GM21723 (cell line): Measurements from ENCODE around the gene CA12.
"Not testable (repeated sequence)": the region's sequence is repeated elsewhere in the genome, so short reads cannot be mapped to it uniquely, and the experiment has no call there.

Experiments used
- ATAC-seq: cut with Tn5 transposase; IDR thresholded peaks from one replicate; pipeline ENCODE4 v1.9.1; 2021; ENCODE audit warnings: mild to moderate bottlenecking, moderate library complexity; ENCODE audit not compliant: unreplicated experiment

Gene CA12

DNA sequence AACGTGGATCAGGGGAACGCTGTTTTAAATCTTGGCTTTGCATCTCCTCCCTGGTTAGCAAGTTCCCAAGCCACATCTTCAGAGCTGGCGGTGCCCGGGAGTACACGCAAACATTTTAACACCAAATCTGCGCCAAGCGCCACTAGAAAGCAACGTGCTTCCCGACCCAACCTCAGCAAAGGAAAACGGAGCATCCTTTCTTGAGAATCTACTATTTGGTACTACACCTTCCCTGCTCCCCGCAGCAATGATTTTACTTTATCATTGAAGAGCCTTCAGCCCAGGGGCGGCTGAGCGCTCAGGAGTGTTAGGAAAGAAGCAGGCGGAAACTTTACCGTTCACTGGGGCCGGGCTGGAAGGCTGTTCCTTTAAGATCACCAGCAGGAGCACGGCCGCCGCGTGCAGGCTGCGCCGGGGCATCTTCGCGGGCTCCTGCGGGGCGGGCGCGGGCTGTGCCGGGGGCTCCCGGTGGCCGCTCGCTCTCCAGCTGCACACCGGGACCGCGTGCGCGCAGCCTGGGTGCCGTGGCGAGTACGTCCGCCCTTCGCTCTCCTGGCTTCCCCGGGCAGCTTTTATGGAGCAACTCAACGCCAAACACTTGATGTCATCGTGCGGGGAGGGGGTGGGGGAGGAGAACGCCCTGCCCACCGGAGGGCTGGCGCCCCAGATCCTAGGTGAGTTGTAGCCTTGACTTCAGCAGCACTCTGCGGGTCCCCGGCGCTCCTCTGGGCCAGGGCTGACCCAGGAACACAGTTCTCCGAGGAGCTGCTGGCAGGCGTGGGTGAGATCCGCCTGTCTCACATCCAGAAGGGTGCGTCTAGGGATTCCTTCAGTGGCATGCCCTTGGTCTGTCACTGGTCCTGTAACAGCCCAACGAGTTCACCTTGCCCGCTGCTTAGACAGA, at the start of gene CA12:
TSS of gene CA12 (minus strand) at position 546 of the 904 bp plus-strand sequence. CDS start at position 420, 126 bp downstream.
- no peak for ATAC-seq

DNA sequence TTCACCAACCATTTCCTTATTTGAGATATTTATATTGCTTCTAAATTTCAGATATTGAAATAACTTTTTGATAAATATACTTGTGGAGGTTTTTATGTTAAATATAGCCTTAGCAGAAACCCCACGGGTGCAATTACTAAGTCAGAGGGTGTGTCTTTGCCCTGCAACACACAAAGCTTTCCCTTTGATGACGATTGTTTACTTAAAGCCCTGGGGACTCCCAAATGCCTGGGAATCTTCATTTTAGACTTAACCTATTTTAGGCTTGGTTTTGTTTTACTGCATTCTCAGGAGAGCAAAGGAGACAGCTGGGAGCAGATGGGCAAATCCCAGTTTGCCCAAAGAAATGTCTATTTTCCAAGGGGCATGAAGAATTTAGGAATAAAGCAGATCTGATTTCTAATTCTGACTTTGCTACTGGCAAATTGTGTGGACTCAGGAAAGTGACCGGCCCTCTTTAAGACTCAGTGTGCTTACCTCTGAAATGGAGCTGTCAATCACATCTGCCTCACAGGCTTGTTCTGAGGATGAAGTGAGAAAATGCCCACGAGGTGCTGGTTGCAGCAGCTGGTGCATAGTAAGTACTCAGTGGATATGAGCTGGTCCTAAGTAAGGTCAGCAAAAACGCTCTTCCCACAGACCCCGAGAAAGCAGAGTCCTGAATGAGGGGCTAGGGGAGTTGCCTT, 49.3 kb upstream of the CA12 start:
- ATAC-seq: no peak

DNA sequence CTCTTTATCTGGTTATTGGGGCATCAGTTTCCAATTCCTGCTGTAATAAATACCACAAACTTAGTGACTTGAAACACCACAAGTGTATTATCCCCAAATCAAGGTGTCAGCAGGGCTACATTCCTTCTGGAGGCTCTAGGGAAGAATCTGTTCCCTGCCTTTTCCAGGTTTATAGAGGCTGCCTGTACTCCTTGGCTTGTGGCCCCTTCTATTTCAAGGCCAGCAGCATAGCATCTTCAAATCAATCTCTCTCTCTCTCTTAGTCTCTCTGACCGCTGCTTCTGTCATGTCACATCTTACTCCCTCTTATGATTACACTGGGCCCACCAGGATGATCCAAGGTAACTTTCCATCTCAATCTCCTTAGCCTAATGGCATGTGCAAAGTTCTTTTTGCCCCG, 44.9 kb upstream of the CA12 start:
- no peak for ATAC-seq

DNA sequence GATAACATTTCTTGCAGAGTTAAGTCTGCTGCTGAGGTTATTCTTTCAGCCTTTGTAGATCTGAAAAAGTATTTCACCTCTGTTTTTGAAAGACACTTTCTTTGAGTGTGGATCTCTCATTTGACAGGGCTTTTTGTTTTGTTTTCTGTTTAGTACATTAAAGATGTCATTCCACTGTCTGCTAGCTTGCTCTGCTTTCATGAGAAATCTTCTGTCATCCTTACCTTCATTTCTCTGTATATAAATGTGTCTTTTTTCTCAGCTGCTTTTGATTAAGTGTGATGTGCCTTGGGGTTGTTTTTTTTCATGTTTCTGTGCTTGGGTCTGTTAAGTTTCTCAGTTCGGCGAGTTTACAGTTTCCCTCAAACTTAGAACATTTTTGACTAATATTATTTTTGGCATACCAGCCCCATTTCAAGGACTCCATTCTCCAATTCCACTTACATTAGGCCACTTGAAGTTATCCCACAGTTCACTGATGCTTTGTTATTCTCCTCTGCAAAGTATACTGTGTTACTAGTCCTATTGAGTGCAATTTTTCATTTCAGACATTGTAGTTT, 43.9 kb upstream of the CA12 start:
- ATAC-seq: no peak

DNA sequence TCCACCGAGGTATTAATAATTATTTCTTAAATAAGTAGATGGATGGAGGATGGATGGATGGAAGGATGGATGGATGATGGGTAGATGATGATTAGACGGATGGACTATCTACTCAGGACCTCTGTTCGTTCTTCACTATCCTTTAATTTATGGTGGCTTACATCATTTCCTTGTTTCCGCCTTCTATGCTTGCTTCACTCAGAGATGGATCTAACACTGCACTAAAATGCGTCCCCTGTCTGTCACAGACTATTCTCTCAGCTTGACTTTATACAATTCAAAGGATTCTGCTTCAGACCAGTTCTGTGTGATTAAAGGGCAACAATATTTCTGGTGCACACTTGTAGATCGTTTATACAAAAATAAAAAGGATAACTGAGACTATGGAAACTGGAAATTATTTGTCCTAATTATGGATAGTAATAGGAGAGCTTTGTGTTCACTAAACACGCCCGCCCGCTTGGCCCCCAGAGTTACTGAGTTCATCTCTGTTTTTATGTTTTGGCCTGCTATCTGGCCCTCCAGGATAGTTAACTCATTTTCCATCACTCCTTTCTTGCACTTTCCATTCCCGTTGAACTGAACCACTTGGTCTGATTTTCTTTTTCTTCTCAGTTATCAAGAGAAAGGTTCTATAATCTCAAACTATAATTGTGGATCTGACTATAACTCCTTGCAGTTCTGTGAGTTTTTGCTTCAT, 41.4 kb upstream of the CA12 start:
- ATAC-seq: no peak

DNA sequence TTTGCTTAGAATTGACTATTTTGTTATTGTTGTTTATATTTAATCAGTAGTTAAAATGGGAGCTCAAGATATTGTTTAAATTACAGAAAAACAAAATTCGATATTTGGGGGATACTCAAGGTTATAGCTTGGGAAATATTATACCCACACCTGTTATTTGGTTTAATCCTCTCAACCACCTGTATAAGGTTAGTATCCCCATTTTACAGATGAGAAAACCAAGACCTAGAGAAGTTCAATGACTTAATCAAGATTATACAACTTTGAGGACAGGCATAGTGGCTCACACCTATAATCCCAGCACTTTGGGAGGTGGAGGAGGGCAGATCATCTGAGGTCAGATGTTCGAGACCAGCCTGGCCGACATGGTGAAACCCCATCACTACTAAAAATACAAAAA, 39.8 kb upstream of the CA12 start:
- ATAC-seq: no peak

DNA sequence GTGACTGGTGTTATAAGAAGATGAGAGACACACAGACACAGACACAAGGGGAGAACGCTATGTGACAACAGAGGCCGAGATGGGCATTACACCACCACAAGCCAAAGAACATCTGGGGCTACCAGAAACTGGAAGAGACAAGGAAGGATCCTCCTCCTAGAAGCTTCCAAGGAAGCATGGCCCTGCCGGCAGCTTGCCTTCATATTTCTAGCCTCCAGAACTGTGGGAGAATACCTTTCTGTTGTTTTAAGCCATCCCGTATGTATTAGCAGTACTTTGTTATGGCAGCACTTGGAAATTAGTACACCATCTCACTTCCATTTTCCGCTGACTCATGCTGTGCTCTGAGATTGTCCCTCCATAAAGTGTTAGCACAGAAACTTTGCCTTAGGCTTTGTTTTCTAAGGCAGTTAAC, 38.7 kb upstream of the CA12 start:
- no peak for ATAC-seq

DNA sequence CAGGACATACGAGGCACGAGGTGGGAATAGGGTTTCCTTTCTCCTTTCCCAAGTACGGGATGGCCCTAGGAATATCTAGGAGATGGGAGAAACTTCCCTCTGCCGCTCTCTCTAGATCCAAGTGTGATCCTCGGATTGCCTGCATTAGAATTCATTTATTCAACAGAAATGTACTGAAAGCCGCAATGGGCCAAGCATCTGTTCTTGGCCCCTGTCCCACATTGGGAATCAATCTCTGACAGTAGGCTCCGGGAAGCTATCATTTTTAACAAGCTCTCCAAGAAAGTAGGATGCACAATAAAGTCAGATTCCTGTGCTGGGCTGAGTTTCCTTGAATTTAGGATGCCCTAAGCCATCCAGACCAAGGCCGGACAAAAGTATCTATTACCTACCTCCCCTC, 37.2 kb upstream of the CA12 start:
- no peak for ATAC-seq

DNA sequence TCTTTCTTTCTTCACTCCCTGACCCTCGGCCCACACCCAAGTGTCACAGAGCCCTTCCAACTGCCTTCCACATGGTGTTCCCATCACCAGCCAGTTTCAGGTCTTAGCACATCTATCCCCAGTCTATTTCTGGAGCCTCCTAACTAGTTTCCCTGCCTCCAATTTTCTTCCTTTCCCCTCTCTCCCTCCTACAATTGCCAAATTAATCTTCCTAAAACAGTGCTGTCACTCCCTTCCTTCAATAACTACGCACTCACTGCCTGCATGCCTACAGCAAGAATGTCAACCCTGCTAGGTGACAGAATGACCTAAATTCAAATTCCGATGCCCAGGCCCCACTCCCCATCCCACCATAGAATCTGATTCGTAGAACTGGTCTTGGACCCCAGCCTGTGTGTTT, 36.1 kb upstream of the CA12 start:
- no peak for ATAC-seq

DNA sequence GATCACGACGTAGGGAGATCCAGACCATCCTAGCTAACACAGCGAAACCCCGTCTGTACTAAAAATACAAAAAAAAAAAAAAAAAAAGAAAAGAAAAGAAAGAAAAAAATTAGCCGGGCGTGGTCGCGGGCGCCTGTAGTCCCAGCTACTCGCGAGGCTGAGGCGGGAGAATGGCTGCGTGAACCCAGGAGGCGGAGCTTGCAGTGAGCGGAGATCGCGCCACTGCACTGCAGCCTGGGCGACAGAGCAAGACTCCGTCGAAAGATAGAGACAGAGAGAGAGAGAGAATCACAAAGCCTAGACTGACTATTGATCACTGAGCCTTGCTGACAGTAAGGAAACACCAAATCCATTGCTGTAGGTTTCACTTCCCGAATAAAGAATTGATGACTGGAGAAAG, 35.6 kb upstream of the CA12 start:
- not testable (repeated sequence) for ATAC-seq

DNA sequence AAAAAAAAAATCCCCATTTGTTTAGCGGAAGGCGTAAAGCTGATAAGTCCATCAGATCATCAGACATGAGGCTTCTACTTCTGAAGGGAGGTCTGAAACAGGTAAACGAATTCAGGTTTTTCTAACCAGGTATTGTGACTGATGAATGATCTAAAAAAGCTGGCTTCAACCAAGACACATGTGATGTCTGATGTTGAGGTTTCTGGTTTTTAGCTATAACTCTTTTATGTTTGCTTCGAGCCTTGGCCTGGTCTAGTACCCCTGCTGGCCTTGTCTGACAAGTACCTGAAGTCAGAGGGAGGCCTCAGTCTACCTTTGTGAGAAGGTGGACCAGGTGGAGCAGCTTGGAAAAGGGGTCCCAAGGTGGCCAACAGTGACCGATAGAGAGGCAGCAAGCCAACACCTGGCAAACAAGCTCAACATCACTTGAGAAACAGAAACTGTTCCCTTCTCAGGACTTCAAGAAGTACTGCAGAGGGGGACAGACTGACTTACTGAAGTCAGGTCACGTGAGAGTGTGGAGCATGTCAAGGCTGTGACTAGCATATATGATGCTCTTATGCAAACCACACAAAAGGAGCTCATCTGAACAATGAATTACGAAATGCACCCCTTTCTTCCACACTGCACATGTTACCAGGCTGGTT, 33.0 kb upstream of the CA12 start:
- ATAC-seq: no peak

DNA sequence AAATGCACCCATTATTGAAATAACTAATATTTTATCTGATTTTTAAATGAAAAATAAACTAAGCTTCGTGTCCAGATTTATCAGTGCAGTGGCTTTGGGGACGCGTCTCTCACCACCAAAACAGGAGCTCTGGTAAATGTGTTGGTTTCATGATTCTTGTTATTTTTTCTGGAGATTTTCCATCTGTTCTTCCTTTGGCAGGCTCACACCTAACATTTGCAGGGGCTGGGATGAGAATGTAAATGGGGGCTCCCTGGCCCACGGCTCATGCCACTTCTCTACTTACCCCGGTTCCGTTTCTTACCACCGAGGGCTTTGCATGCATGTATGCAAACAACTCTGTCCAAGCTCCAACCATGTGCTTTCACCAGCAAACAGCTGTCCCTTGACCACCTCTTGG, 30.9 kb upstream of the CA12 start:
- no peak for ATAC-seq

DNA sequence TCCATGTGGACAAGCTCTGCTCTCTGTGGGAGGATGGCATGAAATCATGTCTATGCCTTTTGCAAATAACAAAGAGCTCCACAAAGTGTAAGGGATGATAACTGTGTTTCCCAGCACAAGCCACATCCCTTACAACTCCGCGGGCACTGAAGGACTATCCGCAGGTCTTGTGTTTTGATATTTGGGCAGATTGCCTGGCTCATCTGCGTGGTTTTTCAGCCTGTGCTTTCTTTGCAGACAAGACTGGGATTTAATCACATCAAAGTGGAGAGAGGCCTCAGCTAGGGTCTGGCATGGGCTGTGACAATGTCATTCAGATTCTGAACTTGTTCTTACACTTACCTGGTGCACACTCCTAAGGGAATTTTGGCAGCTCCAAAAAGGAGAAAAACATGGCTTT, 30.2 kb upstream of the CA12 start:
- no peak for ATAC-seq

DNA sequence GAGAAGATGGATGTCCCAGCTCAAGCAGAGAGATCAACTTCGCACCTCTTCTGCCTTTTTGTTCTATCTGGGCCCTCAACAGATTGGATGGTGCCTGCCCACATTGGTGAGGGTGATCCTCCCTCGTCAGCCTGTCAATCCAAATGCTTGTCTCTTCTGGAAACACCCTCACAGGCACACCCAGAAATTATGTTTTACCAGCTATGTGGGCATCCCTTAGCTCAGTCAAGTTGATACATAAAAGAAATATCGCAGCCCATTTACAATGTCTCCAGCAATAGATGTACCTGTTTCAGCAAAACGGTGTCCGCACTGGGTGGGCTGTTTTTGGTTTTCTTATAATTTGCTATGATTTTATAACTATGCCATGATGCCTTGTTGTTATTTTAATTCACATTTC, 27.5 kb upstream of the CA12 start:
- no peak for ATAC-seq

DNA sequence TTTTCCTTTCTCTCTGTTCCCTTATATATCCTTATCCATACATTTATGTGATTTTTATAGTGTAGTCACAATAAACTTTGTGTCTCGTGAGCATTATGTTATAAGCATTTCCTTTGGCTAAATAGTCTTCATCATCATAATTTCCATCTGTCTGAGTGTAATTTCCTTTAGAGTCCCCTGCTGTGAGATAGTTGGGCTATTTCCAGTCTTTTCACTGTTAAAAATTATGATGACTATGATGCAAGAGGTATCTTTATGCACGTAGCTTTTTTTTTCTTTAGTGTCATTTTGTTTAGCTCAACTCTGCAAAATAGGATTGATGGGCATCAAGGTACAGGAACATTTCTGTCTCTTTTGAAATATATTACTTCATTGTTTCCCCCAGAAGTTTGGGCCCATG, 26.9 kb upstream of the CA12 start:
- no peak for ATAC-seq

DNA sequence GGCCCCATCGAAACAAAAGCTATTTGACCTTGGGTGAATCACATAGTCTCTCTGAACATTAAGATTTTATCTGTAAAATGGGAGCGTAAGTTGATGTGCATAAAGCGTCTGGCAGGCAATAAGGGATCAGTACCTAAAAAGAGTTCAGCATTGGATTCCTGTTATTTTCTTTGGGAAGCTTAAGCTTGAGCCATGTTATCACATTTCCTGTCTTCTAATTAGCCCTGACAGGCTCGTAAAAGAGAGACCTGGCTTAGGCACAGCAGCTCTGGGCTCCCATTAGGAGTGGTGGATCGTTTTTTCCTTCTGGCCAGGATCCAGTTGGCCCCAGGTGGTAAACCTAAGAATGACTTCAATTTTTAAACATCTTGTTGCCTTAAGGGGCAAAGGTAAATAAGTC, 26.0 kb upstream of the CA12 start:
- ATAC-seq: no peak

DNA sequence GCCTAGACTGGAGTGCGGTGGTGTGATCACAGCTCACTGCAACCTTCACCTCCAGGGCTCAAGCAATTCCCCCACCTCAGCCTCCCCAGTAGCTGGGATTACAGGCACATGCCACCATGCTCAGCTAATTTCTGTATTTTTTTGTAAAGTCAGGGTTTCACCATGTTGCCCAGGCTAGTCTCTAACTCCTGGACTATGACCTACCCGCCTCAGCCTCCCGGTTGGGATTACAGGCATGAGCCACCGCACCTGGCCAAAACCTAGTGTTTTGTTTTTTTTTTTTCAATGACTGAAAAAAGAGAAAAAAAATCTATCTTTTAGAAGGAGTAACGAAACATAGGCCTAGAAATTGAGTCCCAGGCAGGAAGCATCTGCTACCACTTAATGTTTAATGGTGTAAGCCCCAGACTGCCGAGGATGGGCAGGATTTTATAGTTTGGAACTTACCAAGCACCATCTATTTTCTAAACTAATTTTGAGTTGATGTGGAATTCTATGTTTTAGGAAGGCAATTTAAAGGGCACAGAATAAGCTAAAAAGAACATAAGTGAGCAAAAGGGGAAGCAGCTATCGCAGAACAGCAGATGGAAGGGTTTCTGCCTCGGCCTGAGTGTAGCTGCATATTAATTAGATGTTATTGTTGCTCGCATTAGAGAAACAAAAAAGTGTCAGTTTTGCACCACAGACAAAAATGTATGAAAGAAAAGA, 24.2 kb upstream of the CA12 start:
- no peak for ATAC-seq

DNA sequence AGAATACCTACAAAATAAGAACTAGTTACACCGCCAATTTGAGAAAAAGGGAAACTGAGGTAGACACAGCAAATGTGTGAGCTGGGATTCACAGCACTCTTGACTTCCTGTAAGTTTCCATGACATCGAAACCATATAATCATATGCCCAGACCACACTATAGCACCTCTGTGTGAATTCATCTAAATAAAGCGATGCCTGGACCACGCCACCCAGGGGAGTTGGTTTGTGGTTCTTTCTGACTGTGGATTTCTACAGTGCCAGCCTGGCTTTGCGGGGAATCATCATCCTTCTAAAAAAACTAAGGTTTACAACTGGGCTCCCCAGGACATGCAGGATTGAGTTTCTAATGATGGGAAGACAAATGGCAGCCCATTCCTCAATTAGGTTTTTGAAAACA, 23.5 kb upstream of the CA12 start:
- ATAC-seq: no peak

DNA sequence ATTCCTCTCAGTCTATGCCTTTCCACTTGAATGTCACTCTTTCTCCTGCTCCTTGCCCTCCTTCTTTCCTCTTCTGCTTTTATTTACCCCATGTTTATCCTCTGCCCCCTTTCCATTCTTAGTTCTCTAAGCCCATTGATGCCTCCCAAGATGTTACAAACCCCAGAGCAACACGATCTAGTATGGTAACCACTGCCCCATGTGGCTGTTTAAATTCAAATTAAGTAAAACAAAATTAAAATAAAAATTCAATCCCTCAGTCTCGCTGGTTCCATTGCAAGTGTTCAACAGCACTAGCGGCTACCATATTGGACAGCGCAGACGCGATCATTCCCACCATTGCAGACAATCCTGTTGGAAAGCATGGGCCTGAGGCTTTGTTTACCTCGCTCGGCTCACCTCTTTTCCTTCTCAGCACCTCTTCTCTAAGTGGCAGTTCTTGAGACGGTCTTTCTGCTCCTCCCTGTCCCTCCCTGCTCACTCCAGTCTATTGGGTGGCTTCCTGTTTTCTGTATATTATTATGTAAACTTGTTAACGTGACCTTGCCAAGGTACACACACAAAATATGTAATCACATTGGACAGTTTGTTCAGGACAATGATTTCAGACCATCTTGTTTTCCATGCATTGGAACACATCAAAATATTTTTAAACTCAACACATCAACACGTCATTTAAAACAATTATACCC, 21.8 kb upstream of the CA12 start:
- ATAC-seq: no peak
